HepG2 (cell line): ENCODE measurements around the gene MYL11. TPM values are rescaled to one million over a fixed set of nuclear protein-coding genes. Genes with fewer than 3 reads are reported as not detected.

Experiments used
- FOXP1 ChIP-seq, 2 experiments: fragments of 450-650 bp in 1 of 2; IDR thresholded peaks; 2 replicates each; pipeline ENCODE4 v1.6.1; 2017 to 2018; ENCODE audit warnings: antibody characterized with exemption in 1 of 2
- GLI4 ChIP-seq: sonication (generic); formaldehyde crosslinking; IDR thresholded peaks from 2 replicates; pipeline ENCODE4 v1.5.1; 2020; ENCODE audit warnings: missing genetic modification reagents, mild to moderate bottlenecking, moderate library complexity, borderline replicate concordance
- MTA1 ChIP-seq: sonication (generic); formaldehyde crosslinking; IDR thresholded peaks from 2 replicates; pipeline ENCODE4 v1.4.0; 2020; ENCODE audit warnings: missing genetic modification reagents, mild to moderate bottlenecking, borderline replicate concordance
- MZF1 ChIP-seq: sonication (generic); formaldehyde crosslinking; IDR thresholded peaks from 2 replicates; pipeline ENCODE4 v1.8.1; 2023; ENCODE audit warnings: mild to moderate bottlenecking, missing genetic modification reagents, borderline replicate concordance
- ONECUT2 ChIP-seq: sonication (generic); formaldehyde crosslinking; IDR thresholded peaks from 2 replicates; pipeline ENCODE4 v1.4.0; 2020; ENCODE audit warnings: missing genetic modification reagents
- RBFOX2 ChIP-seq: fragments of 200-400 bp; formaldehyde crosslinking; IDR thresholded peaks from 2 replicates; pipeline ENCODE4 v1.6.1; 2017; ENCODE audit warnings: low read depth, mild to moderate bottlenecking, low read length
- TGIF2 ChIP-seq: IDR thresholded peaks from 2 replicates; pipeline ENCODE4 v1.6.1; 2016; ENCODE audit warnings: control low read depth, missing compliant biosample characterization
- YY1 ChIP-seq: IDR thresholded peaks from 2 replicates; pipeline ENCODE4 v1.6.1; 2011; ENCODE audit warnings: low read length, low read depth, moderate library complexity, mild to moderate bottlenecking; ENCODE audit not compliant: insufficient read depth, insufficient replicate concordance
- ZKSCAN1 ChIP-seq: fragments of 150-350 bp; IDR thresholded peaks from 2 replicates; pipeline ENCODE4 v1.6.1; 2014; ENCODE audit warnings: low read length
- ZNF121 ChIP-seq: sonication (generic); formaldehyde crosslinking; IDR thresholded peaks from 2 replicates; pipeline ENCODE4 v1.5.0; 2020; ENCODE audit warnings: mild to moderate bottlenecking, missing genetic modification reagents
- ZNF383 ChIP-seq: sonication (generic); formaldehyde crosslinking; IDR thresholded peaks from 2 replicates; pipeline ENCODE4 v1.4.0; 2020; ENCODE audit warnings: missing genetic modification reagents, mild to moderate bottlenecking, borderline replicate concordance
- ZNF550 ChIP-seq: sonication (generic); formaldehyde crosslinking; IDR thresholded peaks from 2 replicates; pipeline ENCODE4 v1.4.0; 2020; ENCODE audit warnings: mild to moderate bottlenecking, missing genetic modification reagents, borderline replicate concordance
- ZNF563 ChIP-seq: sonication (generic); formaldehyde crosslinking; IDR thresholded peaks from 2 replicates; pipeline ENCODE4 v1.8.0; 2022; ENCODE audit warnings: mild to moderate bottlenecking, moderate library complexity, missing genetic modification reagents
- ZNF7 ChIP-seq: IDR thresholded peaks from 2 replicates; pipeline ENCODE4 v1.6.1; 2016; ENCODE audit warnings: missing biosample characterization, missing genetic modification reagents
- polyA plus RNA-seq, 8 experiments: library from polyadenylated mRNA; depleted of rRNA in 3 of 8; stranded (reverse) in 7 of 8; unstranded in 1 of 8; fragments of >200 nt; fragmentation: Illumina TruSeq in 4 of 8; extraction: Trizol in 4 of 8; gene quantifications; 2 replicates each; pipeline versions ENCODE4 v1.2.1 to v1.2.3, GENCODE V29; 2011 to 2016; ENCODE audit warnings: low read depth in 4 of 8, missing spikeins in 1 of 8, mixed read lengths in 1 of 8; ENCODE audit not compliant: insufficient read depth in 1 of 8
- total RNA-seq, 5 experiments: library from RNA; depleted of rRNA; stranded (reverse); fragments of >200 nt; fragmentation: Illumina TruSeq; extraction: Trizol; gene quantifications; 2 replicates each; pipeline ENCODE4 v1.2.3, GENCODE V29; 2016; ENCODE audit warnings: low read depth in 1 of 5
- TF ChIP-seq, protein P1 (sequence below): sonication (generic); formaldehyde crosslinking; IDR thresholded peaks from 2 replicates; pipeline ENCODE4 v1.5.0; 2020; ENCODE audit warnings: missing genetic modification reagents, mild to moderate bottlenecking, borderline replicate concordance
- TF ChIP-seq, protein P2 (sequence below): sonication (generic); formaldehyde crosslinking; IDR thresholded peaks from 2 replicates; pipeline ENCODE4 v1.8.1; 2023; ENCODE audit warnings: mild to moderate bottlenecking, missing genetic modification reagents
- TF ChIP-seq, protein P3 (sequence below): sonication (generic); formaldehyde crosslinking; IDR thresholded peaks from 2 replicates; pipeline ENCODE4 v1.4.0; 2020; ENCODE audit warnings: missing genetic modification reagents
- TF ChIP-seq, protein P4 (sequence below): sonication (generic); formaldehyde crosslinking; IDR thresholded peaks from 2 replicates; pipeline ENCODE4 v1.5.1; 2020; ENCODE audit warnings: mild to moderate bottlenecking, moderate library complexity, missing genetic modification reagents
- TF ChIP-seq, protein P5 (sequence below): sonication (generic); formaldehyde crosslinking; IDR thresholded peaks from 2 replicates; pipeline ENCODE4 v1.5.1; 2020; ENCODE audit warnings: missing genetic modification reagents, mild to moderate bottlenecking, borderline replicate concordance

Gene MYL11
- total and polyA plus RNA-seq, 2 of the 13 experiments (the other 11 are each of a cell fraction or from before 2014, with no cell fraction given), result not detected

DNA sequence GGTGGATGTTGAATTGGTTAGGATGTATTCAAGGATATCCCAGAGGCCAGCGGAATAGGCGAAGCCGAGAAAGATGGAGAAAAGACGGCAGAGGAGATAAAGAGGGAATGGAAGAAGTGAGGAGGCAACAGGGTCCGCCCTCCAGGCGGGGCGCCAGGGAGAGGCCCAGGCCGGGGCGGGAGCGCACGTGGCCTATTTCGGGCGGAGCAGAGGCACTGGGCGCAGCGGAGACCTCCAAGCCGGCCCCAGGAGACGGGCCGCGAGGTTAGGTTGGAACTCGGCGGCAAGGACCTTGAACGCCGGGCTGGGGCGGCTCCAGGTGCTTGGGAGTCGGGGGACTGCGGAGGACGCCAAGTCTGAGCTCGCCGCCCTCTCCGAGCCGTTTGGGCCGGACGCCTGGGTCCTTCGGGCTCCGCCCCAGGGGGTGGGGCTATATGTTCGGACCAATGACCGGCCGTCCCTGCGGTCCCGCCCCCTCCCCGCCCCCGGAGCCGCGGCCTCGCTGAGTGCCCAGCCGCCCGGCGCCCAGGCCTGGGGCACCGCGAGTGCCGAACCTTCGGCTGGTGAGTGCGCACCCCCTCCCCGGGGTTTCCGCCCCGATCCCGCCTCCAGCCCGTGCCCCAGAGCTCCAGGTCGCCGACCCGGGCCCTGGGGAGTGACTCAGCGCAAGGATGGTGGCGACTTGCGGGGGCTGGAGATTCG lies 32.7 kb downstream of the MYL11 start, which contains the start of gene ZNF771 (continued):
- TF ChIP-seq, protein P1, sequence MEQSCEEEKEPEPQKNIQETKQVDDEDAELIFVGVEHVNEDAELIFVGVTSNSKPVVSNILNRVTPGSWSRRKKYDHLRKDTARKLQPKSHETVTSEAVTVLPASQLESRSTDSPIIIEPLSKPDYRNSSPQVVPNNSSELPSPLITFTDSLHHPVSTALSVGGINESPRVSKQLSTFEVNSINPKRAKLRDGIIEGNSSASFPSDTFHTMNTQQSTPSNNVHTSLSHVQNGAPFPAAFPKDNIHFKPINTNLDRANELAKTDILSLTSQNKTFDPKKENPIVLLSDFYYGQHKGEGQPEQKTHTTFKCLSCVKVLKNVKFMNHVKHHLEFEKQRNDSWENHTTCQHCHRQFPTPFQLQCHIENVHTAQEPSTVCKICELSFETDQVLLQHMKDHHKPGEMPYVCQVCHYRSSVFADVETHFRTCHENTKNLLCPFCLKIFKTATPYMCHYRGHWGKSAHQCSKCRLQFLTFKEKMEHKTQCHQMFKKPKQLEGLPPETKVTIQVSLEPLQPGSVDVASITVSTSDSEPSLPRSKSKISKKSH (CRISPR knock-in tag), result peak; percentile 84; the same call in 1 of the 2 replicates
- no peak for TF ChIP-seq ZNF7 (CRISPR knock-in tag)
- TF ChIP-seq ZNF563 (CRISPR knock-in tag), result peak; percentile 78
- TF ChIP-seq RBFOX2, result peak; percentile 97
- TF ChIP-seq, protein P2, sequence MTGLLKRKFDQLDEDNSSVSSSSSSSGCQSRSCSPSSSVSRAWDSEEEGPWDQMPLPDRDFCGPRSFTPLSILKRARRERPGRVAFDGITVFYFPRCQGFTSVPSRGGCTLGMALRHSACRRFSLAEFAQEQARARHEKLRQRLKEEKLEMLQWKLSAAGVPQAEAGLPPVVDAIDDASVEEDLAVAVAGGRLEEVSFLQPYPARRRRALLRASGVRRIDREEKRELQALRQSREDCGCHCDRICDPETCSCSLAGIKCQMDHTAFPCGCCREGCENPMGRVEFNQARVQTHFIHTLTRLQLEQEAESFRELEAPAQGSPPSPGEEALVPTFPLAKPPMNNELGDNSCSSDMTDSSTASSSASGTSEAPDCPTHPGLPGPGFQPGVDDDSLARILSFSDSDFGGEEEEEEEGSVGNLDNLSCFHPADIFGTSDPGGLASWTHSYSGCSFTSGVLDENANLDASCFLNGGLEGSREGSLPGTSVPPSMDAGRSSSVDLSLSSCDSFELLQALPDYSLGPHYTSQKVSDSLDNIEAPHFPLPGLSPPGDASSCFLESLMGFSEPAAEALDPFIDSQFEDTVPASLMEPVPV (CRISPR knock-in tag), result peak; percentile 86
- no peak for TF ChIP-seq ZNF550
- TF ChIP-seq GLI4 (CRISPR knock-in tag), result 0 out of 2 replicates have a peak, but pooled peaks have one; percentile 64
- no peak for TF ChIP-seq ONECUT2 (CRISPR knock-in tag)
- TF ChIP-seq, protein P3, sequence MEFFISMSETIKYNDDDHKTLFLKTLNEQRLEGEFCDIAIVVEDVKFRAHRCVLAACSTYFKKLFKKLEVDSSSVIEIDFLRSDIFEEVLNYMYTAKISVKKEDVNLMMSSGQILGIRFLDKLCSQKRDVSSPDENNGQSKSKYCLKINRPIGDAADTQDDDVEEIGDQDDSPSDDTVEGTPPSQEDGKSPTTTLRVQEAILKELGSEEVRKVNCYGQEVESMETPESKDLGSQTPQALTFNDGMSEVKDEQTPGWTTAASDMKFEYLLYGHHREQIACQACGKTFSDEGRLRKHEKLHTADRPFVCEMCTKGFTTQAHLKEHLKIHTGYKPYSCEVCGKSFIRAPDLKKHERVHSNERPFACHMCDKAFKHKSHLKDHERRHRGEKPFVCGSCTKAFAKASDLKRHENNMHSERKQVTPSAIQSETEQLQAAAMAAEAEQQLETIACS (CRISPR knock-in tag), result 0 out of 2 replicates have a peak, but pooled peaks have one; percentile 2
- TF ChIP-seq FOXP1 (IDR thresholded peaks at IDR 0.05), result no peak
- 0 out of 2 replicates have a peak, but pooled peaks have one; percentile 13 for TF ChIP-seq FOXP1 (CRISPR knock-in tag; IDR thresholded peaks at IDR 0.05)
- peak; percentile 17; the same call in 1 of the 2 replicates for TF ChIP-seq TGIF2 (CRISPR knock-in tag)
- no peak for TF ChIP-seq ZNF121 (CRISPR knock-in tag)
- TF ChIP-seq, protein P4, sequence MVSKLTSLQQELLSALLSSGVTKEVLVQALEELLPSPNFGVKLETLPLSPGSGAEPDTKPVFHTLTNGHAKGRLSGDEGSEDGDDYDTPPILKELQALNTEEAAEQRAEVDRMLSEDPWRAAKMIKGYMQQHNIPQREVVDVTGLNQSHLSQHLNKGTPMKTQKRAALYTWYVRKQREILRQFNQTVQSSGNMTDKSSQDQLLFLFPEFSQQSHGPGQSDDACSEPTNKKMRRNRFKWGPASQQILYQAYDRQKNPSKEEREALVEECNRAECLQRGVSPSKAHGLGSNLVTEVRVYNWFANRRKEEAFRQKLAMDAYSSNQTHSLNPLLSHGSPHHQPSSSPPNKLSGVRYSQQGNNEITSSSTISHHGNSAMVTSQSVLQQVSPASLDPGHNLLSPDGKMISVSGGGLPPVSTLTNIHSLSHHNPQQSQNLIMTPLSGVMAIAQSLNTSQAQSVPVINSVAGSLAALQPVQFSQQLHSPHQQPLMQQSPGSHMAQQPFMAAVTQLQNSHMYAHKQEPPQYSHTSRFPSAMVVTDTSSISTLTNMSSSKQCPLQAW (CRISPR knock-in tag), result 0 out of 2 replicates have a peak, but pooled peaks have one; percentile 35
- TF ChIP-seq YY1, result no peak
- peak; percentile 67; the same call in 1 of the 2 replicates for TF ChIP-seq ZNF383
- TF ChIP-seq, protein P5, sequence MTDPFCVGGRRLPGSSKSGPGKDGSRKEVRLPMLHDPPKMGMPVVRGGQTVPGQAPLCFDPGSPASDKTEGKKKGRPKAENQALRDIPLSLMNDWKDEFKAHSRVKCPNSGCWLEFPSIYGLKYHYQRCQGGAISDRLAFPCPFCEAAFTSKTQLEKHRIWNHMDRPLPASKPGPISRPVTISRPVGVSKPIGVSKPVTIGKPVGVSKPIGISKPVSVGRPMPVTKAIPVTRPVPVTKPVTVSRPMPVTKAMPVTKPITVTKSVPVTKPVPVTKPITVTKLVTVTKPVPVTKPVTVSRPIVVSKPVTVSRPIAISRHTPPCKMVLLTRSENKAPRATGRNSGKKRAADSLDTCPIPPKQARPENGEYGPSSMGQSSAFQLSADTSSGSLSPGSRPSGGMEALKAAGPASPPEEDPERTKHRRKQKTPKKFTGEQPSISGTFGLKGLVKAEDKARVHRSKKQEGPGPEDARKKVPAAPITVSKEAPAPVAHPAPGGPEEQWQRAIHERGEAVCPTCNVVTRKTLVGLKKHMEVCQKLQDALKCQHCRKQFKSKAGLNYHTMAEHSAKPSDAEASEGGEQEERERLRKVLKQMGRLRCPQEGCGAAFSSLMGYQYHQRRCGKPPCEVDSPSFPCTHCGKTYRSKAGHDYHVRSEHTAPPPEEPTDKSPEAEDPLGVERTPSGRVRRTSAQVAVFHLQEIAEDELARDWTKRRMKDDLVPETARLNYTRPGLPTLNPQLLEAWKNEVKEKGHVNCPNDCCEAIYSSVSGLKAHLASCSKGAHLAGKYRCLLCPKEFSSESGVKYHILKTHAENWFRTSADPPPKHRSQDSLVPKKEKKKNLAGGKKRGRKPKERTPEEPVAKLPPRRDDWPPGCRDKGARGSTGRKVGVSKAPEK (CRISPR knock-in tag), result peak; percentile 80; the same call in 1 of the 2 replicates
- no peak for TF ChIP-seq ZKSCAN1
- peak; percentile 70; the same call in 1 of the 2 replicates for TF ChIP-seq MZF1 (CRISPR knock-in tag)
- peak; percentile 79 for TF ChIP-seq MTA1 (CRISPR knock-in tag)
